ENCODE measurements around the gene EFCAB6. TPM values are rescaled to one million over a fixed set of nuclear protein-coding genes. Genes with fewer than 3 reads are reported as not detected.
"Not testable (repeated sequence)": the region's sequence is repeated elsewhere in the genome, so short reads cannot be mapped to it uniquely, and the experiment has no call there.

Gene EFCAB6
- total and polyA plus RNA-seq, 4 donors = 0.14 to 2.1 (median 0.53) TPM

DNA sequence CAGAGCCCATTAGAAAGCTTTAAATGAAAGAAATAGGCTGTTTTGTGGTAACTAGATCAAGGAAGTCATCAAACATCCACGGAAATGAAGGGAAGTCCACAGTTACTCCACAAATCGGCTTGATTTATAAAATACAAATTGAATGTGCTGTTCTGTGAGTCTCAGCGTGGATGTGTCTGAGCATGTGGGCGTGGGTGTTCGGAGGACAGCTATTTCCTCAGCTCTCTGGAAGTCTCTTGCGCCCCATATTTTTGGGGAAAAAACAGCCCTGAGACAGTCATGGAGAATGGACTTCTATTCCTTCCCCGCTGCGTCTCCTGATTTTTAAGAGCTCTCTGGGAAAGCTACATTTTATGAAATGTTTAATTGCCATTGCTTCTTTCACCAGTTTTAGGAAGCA is 144.4 kb downstream of the EFCAB6 start:
- H3K36me3 ChIP-seq (ENCODE audit: control insufficient read depth in 4 of 4, insufficient read depth in 3 of 4, low read depth in 1 of 4, low read length in 3 of 4) = no peaks in the 10 kb centered on the region
- 92% methylated on average over 8 of the region's 8 CpGs for WGBS

DNA sequence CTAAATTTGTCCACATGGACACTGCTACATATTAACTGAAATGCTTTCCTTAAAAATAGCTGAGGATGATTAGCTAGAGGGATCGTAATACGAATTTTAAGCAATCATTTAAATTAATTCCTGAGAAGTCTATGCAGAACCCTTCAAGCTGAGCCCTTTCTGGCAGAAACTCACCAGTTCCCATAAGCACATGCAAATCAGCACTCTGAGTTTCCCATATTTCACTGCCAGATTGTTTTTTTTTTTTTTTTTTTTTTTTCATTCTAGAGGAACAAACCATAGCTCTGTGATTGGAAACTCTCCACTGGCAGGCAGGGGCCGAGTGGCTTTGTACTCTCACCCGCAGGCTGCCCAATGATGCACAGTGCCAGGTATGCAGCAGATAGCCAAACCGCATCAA is 145.6 kb downstream of the EFCAB6 start:
- Histone ChIP-seq H3K27me3 (ENCODE audit: control insufficient read depth in 4 of 4, insufficient read depth in 4 of 4, low read length in 3 of 4) (no peaks in the 10 kb centered on the region), H3K4me1 (ENCODE audit: control insufficient read depth in 4 of 4, insufficient read depth in 4 of 4, low read length in 3 of 4) (peaks cover 0 to 4% (median 0%) of the 10 kb centered on the region in 4 donors), H3K4me3 (ENCODE audit: low read depth in 1 of 3, low read length in 3 of 3) (no peak overlapping the region), H3K9ac (ENCODE audit: low read depth in 1 of 2, low read length in 2 of 2) (no peak overlapping the region), H3K27ac (ENCODE audit: low read depth in 1 of 2, low read length in 2 of 2) (no peak overlapping the region), H3K9me3 (ENCODE audit: control insufficient read depth in 4 of 4, low read length in 3 of 4) (no peaks in the 10 kb centered on the region), H3K36me3 (ENCODE audit: control insufficient read depth in 4 of 4, insufficient read depth in 3 of 4, low read depth in 1 of 4, low read length in 3 of 4) (no peaks in the 10 kb centered on the region)
- TF ChIP-seq RXRA (IDR thresholded peaks at IDR 0.05) = no peak
- TF ChIP-seq FOXA1 (IDR thresholded peaks at IDR 0.05) = no peak
- TF ChIP-seq, protein P1, sequence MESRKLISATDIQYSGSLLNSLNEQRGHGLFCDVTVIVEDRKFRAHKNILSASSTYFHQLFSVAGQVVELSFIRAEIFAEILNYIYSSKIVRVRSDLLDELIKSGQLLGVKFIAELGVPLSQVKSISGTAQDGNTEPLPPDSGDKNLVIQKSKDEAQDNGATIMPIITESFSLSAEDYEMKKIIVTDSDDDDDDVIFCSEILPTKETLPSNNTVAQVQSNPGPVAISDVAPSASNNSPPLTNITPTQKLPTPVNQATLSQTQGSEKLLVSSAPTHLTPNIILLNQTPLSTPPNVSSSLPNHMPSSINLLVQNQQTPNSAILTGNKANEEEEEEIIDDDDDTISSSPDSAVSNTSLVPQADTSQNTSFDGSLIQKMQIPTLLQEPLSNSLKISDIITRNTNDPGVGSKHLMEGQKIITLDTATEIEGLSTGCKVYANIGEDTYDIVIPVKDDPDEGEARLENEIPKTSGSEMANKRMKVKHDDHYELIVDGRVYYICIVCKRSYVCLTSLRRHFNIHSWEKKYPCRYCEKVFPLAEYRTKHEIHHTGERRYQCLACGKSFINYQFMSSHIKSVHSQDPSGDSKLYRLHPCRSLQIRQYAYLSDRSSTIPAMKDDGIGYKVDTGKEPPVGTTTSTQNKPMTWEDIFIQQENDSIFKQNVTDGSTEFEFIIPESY (IDR thresholded peaks at IDR 0.05) = no peak
- TF ChIP-seq MAX (IDR thresholded peaks at IDR 0.05) = no peak
- TF ChIP-seq EGR1 (IDR thresholded peaks at IDR 0.05; ENCODE audit: low read depth in 2 of 2) = no peak
- DNase-seq (ENCODE audit: low spot score) = no peak
- 92% methylated on average over 5 of the region's 5 CpGs for WGBS

More for the DNA sequence above, 144.4 kb downstream of the EFCAB6 start:
- no peaks in the 10 kb centered on the region for H3K9me3 ChIP-seq (ENCODE audit: control insufficient read depth in 4 of 4, low read length in 3 of 4)
- peaks cover 0 to 4% (median 0%) of the 10 kb centered on the region in 4 donors for H3K4me1 ChIP-seq (ENCODE audit: control insufficient read depth in 4 of 4, insufficient read depth in 4 of 4, low read length in 3 of 4)
- H3K9ac ChIP-seq (ENCODE audit: low read depth in 1 of 2, low read length in 2 of 2) = no peak overlapping the region
- H3K27me3 ChIP-seq (ENCODE audit: control insufficient read depth in 4 of 4, insufficient read depth in 4 of 4, low read length in 3 of 4) = no peaks in the 10 kb centered on the region
- TF ChIP-seq, protein P2, sequence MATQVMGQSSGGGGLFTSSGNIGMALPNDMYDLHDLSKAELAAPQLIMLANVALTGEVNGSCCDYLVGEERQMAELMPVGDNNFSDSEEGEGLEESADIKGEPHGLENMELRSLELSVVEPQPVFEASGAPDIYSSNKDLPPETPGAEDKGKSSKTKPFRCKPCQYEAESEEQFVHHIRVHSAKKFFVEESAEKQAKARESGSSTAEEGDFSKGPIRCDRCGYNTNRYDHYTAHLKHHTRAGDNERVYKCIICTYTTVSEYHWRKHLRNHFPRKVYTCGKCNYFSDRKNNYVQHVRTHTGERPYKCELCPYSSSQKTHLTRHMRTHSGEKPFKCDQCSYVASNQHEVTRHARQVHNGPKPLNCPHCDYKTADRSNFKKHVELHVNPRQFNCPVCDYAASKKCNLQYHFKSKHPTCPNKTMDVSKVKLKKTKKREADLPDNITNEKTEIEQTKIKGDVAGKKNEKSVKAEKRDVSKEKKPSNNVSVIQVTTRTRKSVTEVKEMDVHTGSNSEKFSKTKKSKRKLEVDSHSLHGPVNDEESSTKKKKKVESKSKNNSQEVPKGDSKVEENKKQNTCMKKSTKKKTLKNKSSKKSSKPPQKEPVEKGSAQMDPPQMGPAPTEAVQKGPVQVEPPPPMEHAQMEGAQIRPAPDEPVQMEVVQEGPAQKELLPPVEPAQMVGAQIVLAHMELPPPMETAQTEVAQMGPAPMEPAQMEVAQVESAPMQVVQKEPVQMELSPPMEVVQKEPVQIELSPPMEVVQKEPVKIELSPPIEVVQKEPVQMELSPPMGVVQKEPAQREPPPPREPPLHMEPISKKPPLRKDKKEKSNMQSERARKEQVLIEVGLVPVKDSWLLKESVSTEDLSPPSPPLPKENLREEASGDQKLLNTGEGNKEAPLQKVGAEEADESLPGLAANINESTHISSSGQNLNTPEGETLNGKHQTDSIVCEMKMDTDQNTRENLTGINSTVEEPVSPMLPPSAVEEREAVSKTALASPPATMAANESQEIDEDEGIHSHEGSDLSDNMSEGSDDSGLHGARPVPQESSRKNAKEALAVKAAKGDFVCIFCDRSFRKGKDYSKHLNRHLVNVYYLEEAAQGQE (IDR thresholded peaks at IDR 0.05) = no peak
- no peak for TF ChIP-seq MAX (IDR thresholded peaks at IDR 0.05)
- no peak for TF ChIP-seq FOXA2 (IDR thresholded peaks at IDR 0.05)
- no peak for DNase-seq (ENCODE audit: low spot score)
- no peak overlapping the region for H3K27ac ChIP-seq (ENCODE audit: low read depth in 1 of 2, low read length in 2 of 2)
- no peak overlapping the region for H3K4me3 ChIP-seq (ENCODE audit: low read depth in 1 of 3, low read length in 3 of 3)

- no peak overlapping the region for H3K9ac ChIP-seq (ENCODE audit: low read depth in 1 of 2, low read length in 2 of 2)
- H3K27me3 ChIP-seq (ENCODE audit: control insufficient read depth in 4 of 4, insufficient read depth in 4 of 4, low read length in 3 of 4) = no peaks in the 10 kb centered on the region
- no peak for DNase-seq (ENCODE audit: low spot score)
- H3K36me3 ChIP-seq (ENCODE audit: control insufficient read depth in 4 of 4, insufficient read depth in 3 of 4, low read depth in 1 of 4, low read length in 3 of 4) = no peaks in the 10 kb centered on the region
- H3K9me3 ChIP-seq (ENCODE audit: control insufficient read depth in 4 of 4, low read length in 3 of 4) = no peaks in the 10 kb centered on the region
- no peak overlapping the region for H3K4me3 ChIP-seq (ENCODE audit: low read depth in 1 of 3, low read length in 3 of 3)
- no peak overlapping the region for H3K27ac ChIP-seq (ENCODE audit: low read depth in 1 of 2, low read length in 2 of 2)
- TF ChIP-seq SP1 (IDR thresholded peaks at IDR 0.05) = no peak
- TF ChIP-seq CTCF (IDR thresholded peaks at IDR 0.05; ENCODE audit: low read depth, low read length, missing input control) = no peak
- no peak for TF ChIP-seq HNF4G (IDR thresholded peaks at IDR 0.05)
- no peak for TF ChIP-seq MAX (IDR thresholded peaks at IDR 0.05)
- TF ChIP-seq, protein P1 (IDR thresholded peaks at IDR 0.05) = no peak
- no peak for TF ChIP-seq YY1 (IDR thresholded peaks at IDR 0.05)
- TF ChIP-seq FOXA2 (IDR thresholded peaks at IDR 0.05) = no peak
- TF ChIP-seq RAD21 (IDR thresholded peaks at IDR 0.05) = no peak
- TF ChIP-seq NR2F2 (IDR thresholded peaks at IDR 0.05) = no peak
- 76% methylated on average over 9 of the region's 9 CpGs for WGBS
- no peaks in the 10 kb centered on the region for H3K4me1 ChIP-seq (ENCODE audit: control insufficient read depth in 4 of 4, insufficient read depth in 4 of 4, low read length in 3 of 4)
These were observed 153.3 kb downstream of the EFCAB6 start for GRCh38 chr22:43658823-43659222.

DNA sequence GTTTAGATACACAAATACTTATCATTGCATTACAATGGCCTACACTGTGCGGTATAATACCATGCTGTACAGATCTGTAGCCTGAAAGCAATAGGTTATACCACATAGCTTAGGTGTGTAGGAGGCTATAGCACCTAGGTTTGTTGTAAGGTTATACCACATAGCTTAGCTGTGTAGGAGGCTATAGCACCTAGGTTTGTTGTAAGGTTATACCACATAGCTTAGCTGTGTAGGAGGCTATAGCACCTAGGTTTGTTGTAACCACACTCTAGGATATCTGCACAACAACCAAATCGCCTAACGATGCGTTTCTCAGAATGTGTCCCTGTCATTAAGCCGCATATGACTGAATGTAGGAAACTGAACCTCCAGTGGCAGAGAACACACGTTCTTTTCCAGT is 155.5 kb downstream of the EFCAB6 start:
- WGBS = 77% methylated on average over 6 of the region's 6 CpGs
- DNase-seq (ENCODE audit: low spot score); H3K36me3 ChIP-seq (ENCODE audit: control insufficient read depth in 4 of 4, insufficient read depth in 3 of 4, low read depth in 1 of 4, low read length in 3 of 4); H3K4me1 ChIP-seq (ENCODE audit: control insufficient read depth in 4 of 4, insufficient read depth in 4 of 4, low read length in 3 of 4); H3K4me3 ChIP-seq (ENCODE audit: low read depth in 1 of 3, low read length in 3 of 3); H3K9ac ChIP-seq (ENCODE audit: low read depth in 1 of 2, low read length in 2 of 2); H3K27ac ChIP-seq (ENCODE audit: low read depth in 1 of 2, low read length in 2 of 2); H3K27me3 ChIP-seq (ENCODE audit: control insufficient read depth in 4 of 4, insufficient read depth in 4 of 4, low read length in 3 of 4); H3K9me3 ChIP-seq (ENCODE audit: control insufficient read depth in 4 of 4, low read length in 3 of 4): not testable (repeated sequence)
